ENCODE measurements around the gene GRAMD4. TPM values are rescaled to one million over a fixed set of nuclear protein-coding genes. Genes with fewer than 3 reads are reported as not detected.

GRAMD4 gene
- polyA plus RNA-seq, 1 donor = 13.7 TPM

- DNase-seq (ENCODE audit: low read depth) = no peak
These were observed 51.7 kb downstream of the GRAMD4 start for GRCh38 chr22:46671824-46672432.

- DNase-seq (ENCODE audit: low read depth) = no peak
These were observed 52.5 kb downstream of the GRAMD4 start for GRCh38 chr22:46672731-46673130.

DNA sequence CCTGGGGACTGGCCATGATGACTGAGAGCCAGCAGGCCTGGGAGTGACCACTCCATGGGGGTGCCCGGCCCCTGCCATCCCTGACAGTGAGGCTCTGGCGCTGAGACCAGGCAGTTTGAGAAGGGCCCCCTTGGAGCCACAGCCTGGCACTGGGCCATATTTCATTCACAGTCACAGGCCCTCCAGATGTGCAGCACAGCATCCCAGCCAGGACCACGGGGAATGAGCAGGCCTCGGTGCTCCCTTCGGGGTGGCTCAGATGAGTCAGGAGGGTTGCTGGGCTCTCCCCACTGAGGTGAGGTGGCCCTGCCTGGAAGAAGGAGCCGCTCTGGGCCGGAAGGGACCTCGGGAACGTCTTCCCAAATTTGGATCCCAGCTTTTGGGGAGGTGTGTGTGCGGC lies 53.0 kb downstream of the GRAMD4 start:
- no peak for DNase-seq (ENCODE audit: low read depth)

DNA sequence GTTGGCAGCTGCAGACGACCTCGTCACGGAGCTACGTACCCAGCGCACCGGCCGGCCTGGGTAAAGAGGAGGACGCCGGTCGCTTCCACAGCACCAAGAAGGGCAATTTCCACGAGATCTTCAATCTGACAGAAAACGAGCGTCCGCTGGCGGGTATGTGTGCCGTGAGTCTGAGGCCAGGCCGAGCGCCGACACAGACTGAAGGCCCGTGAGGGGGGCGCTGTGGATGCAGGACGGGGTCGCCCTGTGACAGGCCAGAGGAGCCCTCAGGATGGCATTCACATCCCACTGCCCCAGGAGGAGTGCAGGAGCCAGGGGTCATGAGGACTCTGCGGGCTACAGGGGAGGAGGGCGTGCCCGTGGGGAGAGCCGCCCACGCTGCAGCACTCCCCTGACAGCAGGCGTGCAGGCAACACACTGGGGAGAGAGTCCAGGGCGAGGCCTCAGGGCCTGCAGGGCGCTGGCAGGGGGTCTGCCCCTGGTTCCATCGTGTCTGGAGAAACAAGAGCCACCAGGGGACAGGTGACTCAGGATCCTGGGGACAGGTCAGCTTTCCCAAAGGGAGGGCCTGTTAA lies 53.6 kb downstream of the GRAMD4 start:
- DNase-seq (ENCODE audit: low read depth) = no peak

DNA sequence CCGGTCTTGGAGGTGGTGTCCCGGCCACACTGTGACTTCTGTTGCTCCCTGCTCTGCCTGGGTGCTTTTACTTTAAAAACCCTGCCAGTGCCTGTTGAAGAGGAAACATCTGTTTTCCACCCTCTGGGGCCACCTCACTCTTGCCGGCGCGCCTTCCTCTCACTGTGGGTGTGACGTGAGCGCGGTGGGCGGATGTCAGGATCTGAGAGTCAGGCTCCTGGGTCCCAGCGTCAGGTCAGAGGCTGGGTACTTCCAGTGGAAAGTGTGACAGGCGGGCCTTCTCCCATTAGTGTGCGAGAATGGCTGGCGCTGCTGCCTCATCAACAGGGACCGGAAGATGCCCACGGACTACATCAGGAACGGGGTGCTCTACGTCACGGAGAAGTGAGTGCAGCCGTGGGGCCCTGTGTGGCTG lies 54.2 kb downstream of the GRAMD4 start:
- DNase-seq (ENCODE audit: low read depth) = peak; percentile 22

GRCh38 chr22:46674906-46675305 lies 54.7 kb downstream of the GRAMD4 start:
- DNase-seq (ENCODE audit: low read depth) = no peak

- DNase-seq (ENCODE audit: low read depth) = no peak
These were observed 55.3 kb downstream of the GRAMD4 start for GRCh38 chr22:46675479-46675878.

- DNase-seq (ENCODE audit: low read depth) = no peak
These were observed 55.8 kb downstream of the GRAMD4 start for GRCh38 chr22:46675938-46676337.

GRCh38 chr22:46676479-46676878 lies 56.3 kb downstream of the GRAMD4 start:
- no peak for DNase-seq (ENCODE audit: low read depth)

DNA sequence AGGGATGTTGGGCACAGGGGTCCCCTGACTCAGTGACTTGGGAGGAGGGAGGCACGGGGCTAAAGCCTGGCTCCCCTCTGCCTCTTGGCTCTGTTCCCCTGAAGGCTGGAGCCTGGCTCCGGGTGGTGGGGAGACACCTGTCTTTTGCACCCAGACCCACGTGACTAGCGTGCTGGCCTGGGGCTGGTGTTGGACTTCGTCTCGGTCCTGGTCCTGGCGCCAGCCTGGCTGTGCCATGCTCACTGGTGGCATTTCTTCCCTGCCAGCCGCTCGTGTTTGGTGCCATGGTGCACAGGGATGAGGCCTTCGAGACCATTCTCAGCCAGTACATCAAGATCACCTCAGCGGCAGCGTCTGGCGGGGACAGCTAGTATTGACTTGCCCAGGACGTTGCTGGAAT lies 56.7 kb downstream of the GRAMD4 start:
- no peak for DNase-seq (ENCODE audit: low read depth)

DNA sequence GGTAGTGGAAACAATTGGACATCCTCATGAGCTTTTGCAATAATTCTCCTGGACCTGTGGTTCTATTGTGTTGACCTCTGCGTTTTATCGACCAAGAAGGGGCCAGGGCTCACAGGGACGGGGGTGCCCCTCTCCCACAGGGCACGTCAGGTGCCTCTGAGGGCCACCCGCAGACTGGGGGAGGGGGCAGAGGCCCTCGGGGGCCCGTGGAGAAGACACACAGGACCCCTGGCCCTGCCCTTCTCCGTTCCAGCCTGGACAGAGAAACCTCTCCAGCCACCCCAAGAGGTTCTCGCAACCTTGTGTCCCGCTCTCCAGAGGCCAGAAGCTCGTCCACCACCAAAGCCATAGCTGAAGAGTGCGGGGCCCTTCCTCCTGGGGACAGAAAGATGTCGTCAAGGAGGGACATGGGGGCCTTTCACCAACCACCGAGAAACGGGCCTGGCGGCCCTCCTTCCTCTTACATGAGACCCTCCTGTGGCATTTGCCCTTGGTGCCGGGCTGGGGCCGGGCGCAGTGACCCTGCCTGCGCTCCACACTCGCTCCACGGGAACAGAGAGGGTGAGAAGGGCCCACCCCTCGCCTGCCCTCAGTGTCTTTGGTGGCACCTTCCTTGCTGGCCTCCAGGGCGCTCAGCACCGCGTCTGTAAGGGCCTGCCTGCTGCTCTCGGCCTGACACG lies 57.3 kb downstream of the GRAMD4 start:
- no peak for DNase-seq (ENCODE audit: low read depth)

DNA sequence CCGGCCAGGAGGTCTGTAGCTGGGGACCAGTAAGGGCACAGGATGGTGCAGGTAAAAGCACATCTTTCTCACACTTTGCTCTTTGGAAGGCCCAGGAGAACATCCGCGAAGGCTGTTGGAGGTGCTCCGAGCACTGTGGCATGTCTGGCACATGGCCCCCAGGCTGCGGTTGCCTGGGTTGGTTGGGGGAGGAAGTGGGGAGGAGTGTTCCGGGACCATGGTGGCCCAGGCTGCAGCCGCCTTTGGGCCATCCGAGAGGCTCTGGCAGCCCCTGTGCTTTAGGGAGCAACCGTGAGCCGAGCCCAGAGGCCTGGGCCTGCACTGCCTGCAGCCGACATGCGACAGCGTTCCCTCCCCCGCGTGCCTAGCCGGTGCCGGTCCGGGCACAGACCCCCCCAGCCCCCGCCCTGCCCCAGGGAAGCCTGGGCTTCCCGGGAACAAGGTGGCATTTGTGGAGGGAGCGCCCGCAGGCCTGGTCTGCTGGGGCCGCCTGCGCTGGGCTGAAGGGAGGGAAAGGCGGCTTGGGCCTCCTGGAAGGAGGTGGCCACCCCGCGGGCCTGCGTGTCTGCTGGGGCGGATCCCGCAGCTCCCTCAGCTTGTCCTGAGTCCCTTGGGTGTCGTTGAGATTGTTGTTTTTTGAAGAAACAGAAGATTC lies 57.9 kb downstream of the GRAMD4 start:
- no peak for DNase-seq (ENCODE audit: low read depth)

DNA sequence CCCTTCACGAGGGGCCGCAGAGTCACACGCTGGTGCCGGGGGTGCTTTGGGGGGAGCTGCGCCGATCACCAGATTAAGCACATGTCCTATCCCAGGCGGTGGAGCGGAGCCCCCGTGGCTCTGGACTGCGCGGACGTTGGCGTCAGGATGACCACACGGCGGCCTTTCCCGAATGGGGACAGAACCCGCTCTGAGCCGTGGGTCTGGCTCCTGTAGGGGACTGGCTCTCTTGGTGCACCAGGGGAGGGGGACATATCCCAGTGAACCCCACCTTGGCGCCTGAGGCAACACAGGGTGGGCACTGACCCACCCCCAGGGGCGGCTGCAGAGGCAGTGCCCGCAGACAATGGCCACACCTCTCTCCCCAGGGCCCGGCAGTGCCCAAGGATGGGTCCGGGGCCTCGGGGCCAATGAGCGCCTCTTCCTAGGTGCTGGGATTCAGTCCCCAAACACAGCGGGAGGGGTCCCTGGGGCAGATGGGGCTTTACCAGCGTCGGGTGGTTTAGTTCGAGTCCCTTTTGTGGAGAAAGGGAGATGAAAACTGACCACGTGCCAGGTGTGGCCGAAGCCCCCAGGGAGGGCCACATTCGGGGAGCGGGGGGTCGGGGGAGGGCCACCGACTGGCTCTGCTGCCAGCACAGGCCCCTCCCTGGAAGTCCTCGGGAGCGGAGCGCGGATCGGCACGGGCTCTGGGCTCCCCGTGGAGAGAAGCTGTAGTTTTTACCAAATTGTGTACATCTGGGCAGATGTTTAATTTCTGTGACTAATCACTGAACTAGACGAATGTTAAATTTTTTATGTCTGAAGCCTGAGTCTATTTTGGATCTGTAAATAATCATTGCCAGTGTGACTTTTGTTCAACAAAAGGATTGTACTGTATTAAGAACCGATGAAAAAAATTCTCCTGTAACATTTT lies 58.9 kb downstream of the GRAMD4 start:
- no peak for DNase-seq (ENCODE audit: low read depth)

DNA sequence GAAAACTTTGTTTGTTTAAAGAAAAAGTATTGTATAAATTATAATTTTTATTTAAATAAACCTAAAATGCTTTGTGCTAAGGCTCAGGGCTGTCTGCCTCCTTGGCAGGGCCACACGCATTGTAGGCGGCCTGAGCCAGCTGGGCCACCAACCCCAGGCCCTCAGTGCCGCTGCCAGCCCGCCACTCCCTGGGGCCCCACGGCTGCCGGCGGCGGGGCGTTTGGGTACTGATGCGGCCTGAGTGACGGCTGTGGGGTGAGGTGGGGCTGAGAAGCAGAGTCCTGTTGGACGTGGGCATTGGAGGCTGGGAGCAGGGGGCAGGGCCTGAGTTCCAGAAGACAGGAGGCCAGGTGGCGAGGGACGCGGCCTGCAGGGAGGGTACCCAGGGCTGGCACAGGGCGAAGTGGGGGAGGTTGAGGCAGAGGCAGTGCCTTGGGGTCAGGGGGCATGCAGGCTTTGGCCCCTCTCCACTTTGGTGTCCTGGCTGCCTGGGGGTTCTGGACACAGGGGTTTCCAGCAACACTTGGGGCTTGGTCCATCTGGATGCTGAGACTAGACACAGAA lies 59.6 kb downstream of the GRAMD4 start:
- no peak for DNase-seq (ENCODE audit: low read depth)

DNA sequence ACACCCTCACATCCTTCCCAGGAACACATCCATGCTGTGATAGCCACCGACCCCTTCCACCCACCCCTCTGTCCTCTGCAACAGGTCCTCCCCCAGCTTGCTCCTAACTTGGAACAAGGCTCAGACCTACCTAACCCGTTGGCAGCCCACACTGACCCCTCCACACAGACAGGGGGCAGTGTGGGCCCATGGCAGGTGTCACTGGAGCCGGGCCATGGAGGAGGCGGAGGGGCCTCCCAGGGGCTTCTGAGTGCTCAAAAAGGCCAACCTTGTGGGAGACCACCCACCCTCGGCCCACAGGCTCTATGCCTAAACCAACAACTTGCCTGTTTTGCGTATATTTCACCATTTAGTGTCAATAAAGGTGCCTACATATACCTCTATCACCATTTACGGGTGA lies 60.8 kb downstream of the GRAMD4 start:
- DNase-seq (ENCODE audit: low read depth) = no peak

GRCh38 chr22:46682011-46682731 lies 62.0 kb downstream of the GRAMD4 start:
- no peak for DNase-seq (ENCODE audit: low read depth)

GRCh38 chr22:46684706-46685105 lies 64.5 kb downstream of the GRAMD4 start:
- no peak for DNase-seq (ENCODE audit: low read depth)

- DNase-seq (ENCODE audit: low read depth) = no peak
These were observed 66.2 kb downstream of the GRAMD4 start for GRCh38 chr22:46686221-46687047.

GRCh38 chr22:46687048-46687444 lies 66.9 kb downstream of the GRAMD4 start:
- no peak for DNase-seq (ENCODE audit: low read depth)

DNA sequence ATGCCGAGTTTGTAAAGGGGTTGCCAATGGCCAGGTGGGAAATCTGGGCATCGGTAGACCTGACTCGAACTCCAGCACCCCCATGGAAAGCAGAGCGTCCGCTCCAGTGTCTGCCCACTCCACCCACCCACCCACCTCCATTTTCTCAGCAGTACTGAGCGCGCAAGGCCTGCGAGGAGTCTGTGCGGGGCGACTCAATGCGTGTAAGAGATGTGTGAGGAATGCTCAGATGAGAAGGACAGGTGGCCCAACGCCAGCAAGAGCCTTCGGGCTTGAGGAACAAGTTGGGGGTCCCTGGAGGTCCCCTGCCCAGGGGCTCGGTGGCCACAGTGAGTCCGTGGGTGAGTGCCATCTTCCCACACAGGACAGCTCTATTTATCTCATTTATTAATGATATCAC lies 67.3 kb downstream of the GRAMD4 start:
- no peak for DNase-seq (ENCODE audit: low read depth)
